HFFc6 (cell line): ENCODE data around the gene ZBTB49. TPM values are rescaled to one million over a fixed set of nuclear protein-coding genes. Genes with fewer than 3 reads are reported as not detected.
"Not testable (repeated sequence)": the region's sequence is repeated elsewhere in the genome, so short reads cannot be mapped to it uniquely, and the experiment has no call there.

ENCODE experiments used
- DNase-seq: peaks from one replicate; pipeline ENCODE4 v3.0.0-alpha.2; 2018
- H3K27ac Mint-ChIP-seq: 2 replicates; pipeline ENCODE4 v1.8.0; 2020; ENCODE audit warnings: mild to moderate bottlenecking, mixed read lengths
- H3K27me3 Mint-ChIP-seq: 2 replicates; pipeline ENCODE4 v1.8.0; 2021; ENCODE audit warnings: mild to moderate bottlenecking, moderate library complexity, mixed read lengths; ENCODE audit not compliant: insufficient read depth
- H3K36me3 Mint-ChIP-seq: 2 replicates; pipeline ENCODE4 v1.8.0; 2021; ENCODE audit warnings: low read depth, mixed read lengths
- H3K4me1 Mint-ChIP-seq: 2 replicates; pipeline ENCODE4 v1.8.0; 2020; ENCODE audit warnings: low read depth, mixed read lengths
- H3K4me3 Mint-ChIP-seq: 2 replicates; pipeline ENCODE4 v1.8.0; 2020; ENCODE audit warnings: mild to moderate bottlenecking, moderate library complexity, mixed read lengths
- H3K9me3 Mint-ChIP-seq: 2 replicates; pipeline ENCODE4 v1.8.0; 2020; ENCODE audit warnings: mild to moderate bottlenecking, mixed read lengths
- CTCF ChIP-seq: fragments of 200-600 bp; sonication (generic); IDR thresholded peaks from 2 replicates; pipeline ENCODE4 v1.5.0; 2021; ENCODE audit warnings: antibody characterized with exemption, mild to moderate bottlenecking
- long read RNA-seq: library from polyadenylated mRNA; unstranded; transcript quantifications from one replicate; pipeline ENCODE4 v2.0.0, GENCODE V29; 2019
- total RNA-seq, 6 experiments: library from RNA; stranded (reverse); fragmentation: NEBNext Ultra II Directional; extraction: Animal tissue kit (Norgen Biotek cat#: 25700); gene quantifications; 2 replicates in 1 of 6; 3 replicates in 5 of 6; pipeline ENCODE4 v1.2.3, GENCODE V29; 2021

The ZBTB49 gene
- 1 to 10 TPM; 2.5 to 3.2 (median 3.0) TPM for total RNA-seq
- long read RNA-seq, partial matches to known transcripts: 0 of 4 reads
- long read RNA-seq, other reads (novel, unspliced or antisense): 2 of 4 reads

- Mint-ChIP-seq H3K4me3 (peak within 1 kb of the TSS; percentile 98), H3K27me3 (no peaks in the 10 kb centered on the region), H3K27ac (peak within 1 kb of the TSS; percentile 81), H3K36me3 (no peaks in the 10 kb centered on the region; the same call in 1 of the 2 replicates), H3K9me3 (no peaks in the 10 kb centered on the region), H3K4me1 (peaks cover 35% of the 10 kb centered on the region)
- peak; percentile 90 for DNase-seq
- TF ChIP-seq CTCF: no peak
Observed at GRCh38 chr4:4289941-4290850, at the start of gene ZBTB49, which contains the start of gene LYAR. ZBTB49 (plus strand) TSS chr4:4290251; CDS start chr4:4299946, 9,695 bp downstream. LYAR (minus strand) TSS chr4:4290154; CDS start chr4:4283742, 6,412 bp downstream.

DNA sequence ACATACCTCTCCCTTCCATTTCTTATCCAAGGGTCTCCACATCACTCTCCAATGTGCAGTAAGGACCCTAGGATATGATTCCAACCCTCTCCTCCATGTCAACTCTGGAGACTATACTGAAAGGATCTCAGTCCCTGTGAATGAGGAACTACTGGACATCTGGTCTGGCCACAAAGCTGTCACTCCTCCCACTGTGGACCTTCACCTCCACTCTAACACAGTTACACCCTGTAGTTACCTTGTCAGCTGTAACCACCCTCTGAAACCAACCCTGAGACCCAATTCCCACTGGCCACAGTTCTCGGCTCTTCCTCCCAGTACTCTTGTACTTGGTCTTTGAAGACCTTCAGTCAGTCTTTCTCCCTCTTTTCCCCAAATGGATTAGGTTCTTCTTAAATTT lies 44.9 kb upstream of the ZBTB49 start:
- TF ChIP-seq CTCF: no peak
- Mint-ChIP-seq H3K27ac (no peak overlapping the region), H3K9me3 (no peaks in the 10 kb centered on the region), H3K4me3 (no peak overlapping the region), H3K27me3 (no peaks in the 10 kb centered on the region), H3K4me1 (peaks cover 17% of the 10 kb centered on the region), H3K36me3 (peaks cover 15% of the 10 kb centered on the region)
- no peak for DNase-seq

GRCh38 chr4:4247696-4248028 lies 42.4 kb upstream of the ZBTB49 start:
- TF ChIP-seq CTCF: no peak
- H3K4me1 Mint-ChIP-seq: peaks cover 17% of the 10 kb centered on the region
- H3K36me3 Mint-ChIP-seq: peaks cover 10% of the 10 kb centered on the region
- H3K27me3 Mint-ChIP-seq: no peaks in the 10 kb centered on the region
- no peaks in the 10 kb centered on the region for H3K9me3 Mint-ChIP-seq
- DNase-seq: peak; percentile 8
- peak overlapping the region; percentile 93 for H3K4me3 Mint-ChIP-seq
- peak overlapping the region; percentile 98 for H3K27ac Mint-ChIP-seq

- peak within 1 kb of the TSS; percentile 93 for H3K4me3 Mint-ChIP-seq
- H3K36me3 Mint-ChIP-seq: peaks cover 10% of the 10 kb centered on the region
- peaks cover 17% of the 10 kb centered on the region for H3K4me1 Mint-ChIP-seq
- H3K27ac Mint-ChIP-seq: peak within 1 kb of the TSS; percentile 98
- H3K9me3 Mint-ChIP-seq: no peaks in the 10 kb centered on the region
- peak; percentile 37 for TF ChIP-seq CTCF
- DNase-seq: peak; percentile 93
- H3K27me3 Mint-ChIP-seq: no peaks in the 10 kb centered on the region; the same call in 1 of the 2 replicates
Observed at GRCh38 chr4:4248029-4248884, 41.8 kb upstream of the ZBTB49 start, which contains the start of gene TMEM128. TMEM128 (minus strand) TSS chr4:4248223; CDS start chr4:4248202, 21 bp downstream.

- Mint-ChIP-seq H3K27ac (peak overlapping the region; percentile 98), H3K9me3 (no peaks in the 10 kb centered on the region), H3K36me3 (peaks cover 10% of the 10 kb centered on the region), H3K4me3 (peak overlapping the region; percentile 93), H3K4me1 (peaks cover 17% of the 10 kb centered on the region), H3K27me3 (no peaks in the 10 kb centered on the region; the same call in 1 of the 2 replicates)
- TF ChIP-seq CTCF: no peak
- DNase-seq: no peak
Observed at GRCh38 chr4:4248885-4249203, 41.2 kb upstream of the ZBTB49 start.

GRCh38 chr4:4249342-4249741 lies 40.7 kb upstream of the ZBTB49 start:
- peak overlapping the region; percentile 93 for H3K4me3 Mint-ChIP-seq
- peaks cover 17% of the 10 kb centered on the region for H3K4me1 Mint-ChIP-seq
- not testable (repeated sequence) for DNase-seq, H3K9me3 Mint-ChIP-seq, H3K27me3 Mint-ChIP-seq, H3K36me3 Mint-ChIP-seq
- peak overlapping the region; percentile 98; the same call in 1 of the 2 replicates for H3K27ac Mint-ChIP-seq
